Left lung (tissue), 10 donors: ENCODE data around the gene ZNF827. TPM values are rescaled to one million over a fixed set of nuclear protein-coding genes. Genes with fewer than 3 reads are reported as not detected.

Experiments used
- ATAC-seq: fragments of 200-7000 bp; cut with Tn5 transposase; one replicate; pipeline ENCODE4 v1.9.1; 2020; ENCODE audit warnings: moderate library complexity
- DNase-seq, 4 donors: peaks; one replicate each; pipeline ENCODE4 v3.0.0-alpha.2; 2013 to 2020
- H3K27ac ChIP-seq, 2 donors: fragments of 200-600 bp; sonication (generic) in 1 of 2; one replicate each; pipeline versions ENCODE4 v1.5.0 to v1.8.0; 2020 to 2021
- H3K27me3 ChIP-seq, 2 donors: fragments of 200-600 bp; sonication (generic) in 1 of 2; one replicate each; pipeline versions ENCODE4 v1.5.0 to v1.8.0; 2020 to 2021
- H3K36me3 ChIP-seq, 2 donors: fragments of 200-600 bp; sonication (generic) in 1 of 2; one replicate each; pipeline versions ENCODE4 v1.5.0 to v1.8.0; 2020 to 2021
- H3K4me1 ChIP-seq, 2 donors: fragments of 200-600 bp; one replicate each; pipeline ENCODE4 v1.8.0; 2021
- H3K4me3 ChIP-seq, 2 donors: fragments of 200-600 bp; sonication (generic) in 1 of 2; one replicate each; pipeline versions ENCODE4 v1.5.0 to v1.8.0; 2020 to 2021; ENCODE audit warnings: mild to moderate bottlenecking in 1 of 2
- H3K9me3 ChIP-seq, 2 donors: fragments of 200-600 bp; sonication (generic) in 1 of 2; one replicate each; pipeline versions ENCODE4 v1.5.0 to v1.8.0; 2020 to 2021
- intact Hi-C, 2 donors: fragments of 100-400 bp; cut with DNase I; formaldehyde crosslinking; loops; one replicate each; pipeline versions ENCODE4 v1.11.2 to v1.14.2; 2022
- polyA plus RNA-seq, 6 donors: library from polyadenylated mRNA; unstranded; fragments of 120-200 nt; gene quantifications; one replicate each; pipeline ENCODE4 v1.2.1, GENCODE V29; 2013; ENCODE audit not compliant: insufficient read length in 6 of 6
- total RNA-seq, 2 donors: library from RNA; stranded (reverse); fragmentation: NEBNext Ultra II Directional; extraction: Animal tissue kit (Norgen Biotek cat#: 25700); gene quantifications; one replicate each; pipeline ENCODE4 v1.2.1, GENCODE V29; 2021
- TF ChIP-seq, protein P1 (sequence below), 2 donors: fragments of 200-600 bp; sonication (generic) in 1 of 2; IDR thresholded peaks; one replicate each; pipeline versions ENCODE4 v1.5.0 to v1.8.0; 2021; ENCODE audit warnings: antibody characterized with exemption in 2 of 2
- donor health status: DM: no; HTN: yes; CAD: no.
- donor health status: DM: no; HTN: no; CAD: no.

The ZNF827 gene
- total and polyA plus RNA-seq, 8 donors: 9.2 to 35.7 (median 32.7) TPM

DNA sequence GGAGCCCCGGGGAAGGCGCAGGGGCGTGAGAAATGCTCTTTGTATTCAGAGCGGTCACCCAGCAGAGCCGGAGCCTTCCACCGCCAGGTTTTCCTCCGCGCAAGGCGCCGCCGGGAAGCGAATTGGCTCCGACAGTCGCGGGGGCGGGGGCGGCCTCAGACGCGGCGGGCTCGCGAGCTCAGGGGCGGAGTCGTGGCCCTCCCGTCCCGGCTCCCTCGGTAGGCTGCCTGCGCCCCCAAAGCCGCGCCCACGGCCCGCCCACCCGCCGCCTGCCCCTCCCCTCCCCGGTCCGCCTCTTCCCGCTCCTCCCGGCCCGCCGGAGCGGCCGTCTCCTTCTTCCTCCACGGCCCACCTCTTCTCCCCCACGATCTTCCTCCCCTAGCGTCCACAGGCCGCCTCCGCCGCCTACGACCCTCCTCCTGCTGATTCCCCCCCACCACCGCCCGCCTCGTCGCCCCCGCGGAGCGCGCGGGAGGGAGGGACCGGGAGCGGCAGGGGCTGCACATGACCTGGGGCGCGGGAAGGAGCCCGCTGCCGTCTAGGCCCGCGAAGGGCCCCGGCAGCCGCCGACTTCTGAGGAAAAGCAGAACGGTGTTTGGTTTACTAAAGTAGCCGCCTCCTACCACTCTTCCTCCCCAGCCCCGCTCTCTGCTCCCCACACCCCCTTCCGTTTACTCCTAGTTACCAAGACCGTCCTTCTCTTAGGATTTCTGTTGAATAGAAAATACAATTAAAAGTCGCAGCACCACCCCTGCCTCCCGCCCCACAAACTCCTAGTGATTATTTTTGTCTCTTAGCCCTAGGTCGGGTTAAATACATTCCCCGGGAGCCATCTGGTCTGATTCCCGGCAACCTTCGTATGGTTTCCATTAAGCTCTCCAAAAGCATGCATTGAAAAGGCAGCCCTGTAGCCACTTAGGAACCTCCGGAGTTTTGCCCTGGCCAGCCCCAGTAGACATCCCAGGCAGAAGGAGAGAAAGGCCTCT, 205.4 kb downstream of the ZNF827 start:
- TF ChIP-seq, protein P1, sequence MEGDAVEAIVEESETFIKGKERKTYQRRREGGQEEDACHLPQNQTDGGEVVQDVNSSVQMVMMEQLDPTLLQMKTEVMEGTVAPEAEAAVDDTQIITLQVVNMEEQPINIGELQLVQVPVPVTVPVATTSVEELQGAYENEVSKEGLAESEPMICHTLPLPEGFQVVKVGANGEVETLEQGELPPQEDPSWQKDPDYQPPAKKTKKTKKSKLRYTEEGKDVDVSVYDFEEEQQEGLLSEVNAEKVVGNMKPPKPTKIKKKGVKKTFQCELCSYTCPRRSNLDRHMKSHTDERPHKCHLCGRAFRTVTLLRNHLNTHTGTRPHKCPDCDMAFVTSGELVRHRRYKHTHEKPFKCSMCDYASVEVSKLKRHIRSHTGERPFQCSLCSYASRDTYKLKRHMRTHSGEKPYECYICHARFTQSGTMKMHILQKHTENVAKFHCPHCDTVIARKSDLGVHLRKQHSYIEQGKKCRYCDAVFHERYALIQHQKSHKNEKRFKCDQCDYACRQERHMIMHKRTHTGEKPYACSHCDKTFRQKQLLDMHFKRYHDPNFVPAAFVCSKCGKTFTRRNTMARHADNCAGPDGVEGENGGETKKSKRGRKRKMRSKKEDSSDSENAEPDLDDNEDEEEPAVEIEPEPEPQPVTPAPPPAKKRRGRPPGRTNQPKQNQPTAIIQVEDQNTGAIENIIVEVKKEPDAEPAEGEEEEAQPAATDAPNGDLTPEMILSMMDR (IDR thresholded peaks at IDR 0.05): no peak
- Histone ChIP-seq H3K4me1 (peaks cover 16 to 47% of the 10 kb centered on the region in 2 donors), H3K4me3 (peak overlapping the region; percentile 48 to 56), H3K36me3 (no peaks in the 10 kb centered on the region), H3K27me3 (no peaks in the 10 kb centered on the region), H3K9me3 (no peaks in the 10 kb centered on the region), H3K27ac (peak overlapping the region; percentile 89 to 98)
- ATAC-seq (peak; percentile 93), DNase-seq (peak; percentile 89 to 97 (median 94))
- intact Hi-C loops: loop anchor here in 1 of 2 donors (10.0 kb wide), 1 partner anchor 108 kb away; no protein-coding TSS in a partner anchor

DNA sequence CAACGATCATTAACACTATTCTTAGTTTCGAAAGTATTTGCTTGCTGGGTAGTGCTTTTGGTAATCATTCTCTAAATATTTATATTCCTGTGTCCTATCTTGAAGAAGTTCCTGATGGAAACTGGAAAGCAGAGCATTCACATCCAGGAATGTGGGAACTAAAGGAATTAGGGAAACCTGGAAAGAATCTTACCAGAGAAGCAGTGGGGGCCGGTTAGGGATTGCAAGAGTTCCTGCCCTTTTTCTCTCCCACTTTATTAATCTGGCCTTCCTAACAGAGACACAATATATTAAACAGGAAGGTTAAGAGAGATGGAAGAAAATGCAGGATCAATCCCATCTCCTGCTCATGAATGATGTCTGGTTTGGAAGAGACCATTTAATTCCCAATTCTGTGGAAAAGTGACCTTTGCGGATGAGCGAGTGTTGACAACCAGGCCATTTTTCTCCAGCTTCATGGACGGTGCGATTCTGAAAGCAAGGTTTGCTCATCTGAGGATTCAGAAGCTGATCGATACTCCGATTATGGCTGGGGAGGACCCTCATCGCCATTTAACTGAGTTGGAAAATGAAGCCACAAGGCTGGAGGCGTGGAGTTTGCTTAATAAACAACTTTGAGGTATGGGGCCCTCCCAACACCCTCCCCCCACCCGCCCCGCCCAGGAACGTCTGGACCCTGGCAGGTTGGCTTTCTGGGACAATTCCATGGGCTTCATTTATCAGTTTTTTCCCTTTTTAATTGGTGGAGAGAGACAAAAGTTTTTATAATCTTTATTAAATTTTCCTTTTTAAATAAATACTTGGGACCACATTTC, 206.4 kb downstream of the ZNF827 start:
- Histone ChIP-seq H3K4me1 (peaks cover 16 to 47% of the 10 kb centered on the region in 2 donors), H3K36me3 (no peaks in the 10 kb centered on the region), H3K27ac (peak overlapping the region; percentile 89 to 98), H3K27me3 (no peaks in the 10 kb centered on the region), H3K4me3 (peak overlapping the region; percentile 48 to 56), H3K9me3 (no peaks in the 10 kb centered on the region)
- intact Hi-C loops: loop anchor here in 1 of 2 donors (10.0 kb wide), 1 partner anchor 107 kb away; no protein-coding TSS in a partner anchor
- TF ChIP-seq, protein P1 (IDR thresholded peaks at IDR 0.05): no peak
- ATAC-seq (no peak), DNase-seq (no peak)

DNA sequence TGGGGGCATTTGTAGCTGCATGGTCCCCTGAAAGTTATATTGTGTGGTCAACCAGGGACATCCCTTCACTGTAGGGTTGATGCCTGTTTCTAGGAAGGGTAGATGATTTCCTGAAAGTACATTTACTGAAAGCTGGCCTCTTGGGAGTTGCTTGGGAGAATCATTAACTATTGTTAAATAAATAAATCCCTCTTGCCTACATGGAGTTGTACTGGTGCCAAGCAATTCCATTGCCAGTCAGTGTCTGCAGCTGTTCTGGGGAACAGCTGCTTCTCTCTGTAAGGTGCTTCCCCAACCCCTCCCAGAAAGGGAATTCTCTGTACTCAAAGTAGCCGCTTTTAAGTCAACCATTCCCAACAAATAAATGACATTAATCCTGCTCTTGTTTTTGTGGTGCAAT, 207.6 kb downstream of the ZNF827 start:
- ATAC-seq (no peak), DNase-seq (peak in 1 of 4 donors; percentile 48)
- Histone ChIP-seq H3K4me1 (peaks cover 12 to 38% of the 10 kb centered on the region in 2 donors), H3K27me3 (no peaks in the 10 kb centered on the region), H3K27ac (peak overlapping the region in 1 of 2 donors; percentile 23), H3K4me3 (no peak overlapping the region), H3K9me3 (no peaks in the 10 kb centered on the region), H3K36me3 (no peaks in the 10 kb centered on the region)
- TF ChIP-seq, protein P1 (IDR thresholded peaks at IDR 0.05): no peak
- intact Hi-C loops: loop anchor here in 1 of 2 donors (10.0 kb wide), 1 partner anchor 106 kb away; no protein-coding TSS in a partner anchor

DNA sequence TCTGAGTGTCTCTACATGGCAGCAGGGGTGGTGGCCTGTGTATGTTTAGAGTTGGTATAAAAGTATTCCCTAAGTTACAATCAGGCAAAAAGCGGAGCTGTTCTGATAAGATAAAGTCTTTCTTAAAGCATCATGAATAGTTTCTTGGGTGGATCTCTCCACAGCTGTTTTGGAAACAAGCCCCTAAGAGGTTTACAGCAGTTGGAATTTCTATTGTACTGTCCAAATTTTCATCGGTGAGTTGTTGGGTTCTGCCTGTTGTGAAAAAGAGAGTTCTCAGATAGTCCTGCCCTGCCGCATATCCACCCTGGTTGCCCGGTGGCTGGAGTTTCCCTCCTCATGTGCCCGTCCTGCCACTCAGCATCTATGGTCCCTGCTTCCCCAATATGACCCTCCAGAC, 208.6 kb downstream of the ZNF827 start:
- intact Hi-C loops: loop anchor here in 1 of 2 donors (10.0 kb wide), 1 partner anchor 105 kb away; no protein-coding TSS in a partner anchor
- Histone ChIP-seq H3K9me3 (no peaks in the 10 kb centered on the region), H3K36me3 (no peaks in the 10 kb centered on the region), H3K27ac (no peak overlapping the region), H3K4me1 (peaks cover 3 to 29% of the 10 kb centered on the region in 2 donors), H3K4me3 (no peak overlapping the region), H3K27me3 (no peaks in the 10 kb centered on the region)
- DNase-seq: no peak
- no peak for ATAC-seq
- TF ChIP-seq, protein P1 (IDR thresholded peaks at IDR 0.05): no peak
